ENCODE data around the gene RCAN2.

Gene RCAN2

GRCh38 chr6:46203391-46204177 is 287.7 kb downstream of the RCAN2 start:
- TF ChIP-seq CTCF (IDR thresholded peaks at IDR 0.05; ENCODE audit: control insufficient read depth, insufficient read depth, low read depth, low read length, missing control alignments), result no peak
- H3K4me3 ChIP-seq (ENCODE audit: control insufficient read depth, low read depth, low read length), result no peak overlapping the region

GRCh38 chr6:46201702-46202101 is 289.5 kb downstream of the RCAN2 start:
- no peak for TF ChIP-seq CTCF (IDR thresholded peaks at IDR 0.05; ENCODE audit: control insufficient read depth, insufficient read depth, low read depth, low read length, missing control alignments)
- DNase-seq (ENCODE audit: low read depth), result no peak
- H3K4me3 ChIP-seq (ENCODE audit: control insufficient read depth, low read depth, low read length), result no peak overlapping the region

More at GRCh38 chr6:46203391-46204177, 287.7 kb downstream of the RCAN2 start:
- DNase-seq (ENCODE audit: low read depth), result no peak

GRCh38 chr6:46199387-46199786 is 291.9 kb downstream of the RCAN2 start:
- no peak for TF ChIP-seq CTCF (IDR thresholded peaks at IDR 0.05; ENCODE audit: control insufficient read depth, insufficient read depth, low read depth, low read length, missing control alignments)
- peak; percentile 37 for DNase-seq (ENCODE audit: low read depth)
- no peak overlapping the region for H3K4me3 ChIP-seq (ENCODE audit: control insufficient read depth, low read depth, low read length)

GRCh38 chr6:46191961-46192360 is 299.3 kb downstream of the RCAN2 start:
- H3K4me3 ChIP-seq (ENCODE audit: control insufficient read depth, low read depth, low read length), result no peak overlapping the region
- DNase-seq (ENCODE audit: low read depth), result peak; percentile 73
- no peak for TF ChIP-seq CTCF (IDR thresholded peaks at IDR 0.05; ENCODE audit: control insufficient read depth, insufficient read depth, low read depth, low read length, missing control alignments)

GRCh38 chr6:46190889-46191288 is 300.4 kb downstream of the RCAN2 start:
- H3K4me3 ChIP-seq (ENCODE audit: control insufficient read depth, low read depth, low read length), result no peak overlapping the region
- TF ChIP-seq CTCF (IDR thresholded peaks at IDR 0.05; ENCODE audit: control insufficient read depth, insufficient read depth, low read depth, low read length, missing control alignments), result no peak

GRCh38 chr6:46189726-46190125 is 301.5 kb downstream of the RCAN2 start:
- no peak for TF ChIP-seq CTCF (IDR thresholded peaks at IDR 0.05; ENCODE audit: control insufficient read depth, insufficient read depth, low read depth, low read length, missing control alignments)
- no peak overlapping the region for H3K4me3 ChIP-seq (ENCODE audit: control insufficient read depth, low read depth, low read length)
- no peak for DNase-seq (ENCODE audit: low read depth)

More at GRCh38 chr6:46190889-46191288, 300.4 kb downstream of the RCAN2 start:
- DNase-seq (ENCODE audit: low read depth), result no peak
